ENCODE measurements around the gene HPGDS.
"Not testable (repeated sequence)": the region's sequence is repeated elsewhere in the genome, so short reads cannot be mapped to it uniquely, and the experiment has no call there.

Gene HPGDS

GRCh38 chr4:94342694-94343093 is at the start of gene HPGDS:
Gene HPGDS, minus strand, starts transcription at chr4:94342836. Its CDS starts 8,207 bp downstream, at chr4:94334629.
- Histone ChIP-seq H3K27me3 (no peaks in the 10 kb centered on the region), H3K9ac (no peak within 1 kb of the TSS), H3K9me3 (replicated peaks in 1 of 11) (peaks cover 0 to 3% (median 0%) of the 10 kb centered on the region in 11 experiments; a peak in 1 of 22 replicates), H4K20me1 (no peaks in the 10 kb centered on the region), H3K4me1 (peaks cover 0 to 54% (median 4%) of the 10 kb centered on the region in 10 experiments; a peak in 9 of 20 replicates), H3K27ac (no peak within 1 kb of the TSS), H3K36me3 (no peaks in the 10 kb centered on the region), H3K4me3 (no peak within 1 kb of the TSS), H3K4me2 (peak within 1 kb of the TSS in 2 of 11 experiments; percentile 34 to 36; a peak in 4 of 22 replicates)
- no peak for TF ChIP-seq Cebpa-rat (IDR thresholded peaks at IDR 0.05)

GRCh38 chr4:94390804-94391410 is 48.3 kb upstream of the HPGDS start:
- Histone ChIP-seq H3K9me3 (replicated peaks in 1 of 11) (peaks cover 0 to 10% (median 0%) of the 10 kb centered on the region in 11 experiments; a peak in 2 of 22 replicates), H3K4me2 (no peak overlapping the region), H3K4me1 (no peaks in the 10 kb centered on the region), H3K36me3 (no peaks in the 10 kb centered on the region), H3K27ac (no peak overlapping the region), H3K4me3 (no peak overlapping the region), H3K27me3 (no peaks in the 10 kb centered on the region), H4K20me1 (no peaks in the 10 kb centered on the region), H3K9ac (no peak overlapping the region)
- no peak for TF ChIP-seq Cebpa-rat (IDR thresholded peaks at IDR 0.05)

- H3K4me3 ChIP-seq: no peak overlapping the region
- peaks cover 0 to 10% (median 0%) of the 10 kb centered on the region in 11 experiments; a peak in 2 of 22 replicates for H3K9me3 ChIP-seq (replicated peaks in 1 of 11)
- no peaks in the 10 kb centered on the region for H3K4me1 ChIP-seq
- no peak overlapping the region for H3K27ac ChIP-seq
- no peaks in the 10 kb centered on the region for H3K27me3 ChIP-seq
- no peak overlapping the region for H3K4me2 ChIP-seq
- H4K20me1 ChIP-seq: no peaks in the 10 kb centered on the region
- TF ChIP-seq Cebpa-rat (IDR thresholded peaks at IDR 0.05): no peak
- H3K9ac ChIP-seq: no peak overlapping the region
- no peaks in the 10 kb centered on the region for H3K36me3 ChIP-seq
These were observed 47.1 kb upstream of the HPGDS start for GRCh38 chr4:94389595-94390267.

- H3K9me3 ChIP-seq (replicated peaks in 1 of 11): peaks cover 0 to 10% (median 0%) of the 10 kb centered on the region in 11 experiments; a peak in 2 of 22 replicates
- not testable (repeated sequence) for H3K27me3 ChIP-seq, H3K4me2 ChIP-seq, H3K27ac ChIP-seq, H3K9ac ChIP-seq, H3K4me1 ChIP-seq, H3K4me3 ChIP-seq, H3K36me3 ChIP-seq, H4K20me1 ChIP-seq
These were observed 45.3 kb upstream of the HPGDS start for GRCh38 chr4:94387965-94388364.

GRCh38 chr4:94385452-94385851 is 42.8 kb upstream of the HPGDS start:
- H3K4me2 ChIP-seq, H3K4me1 ChIP-seq, H3K4me3 ChIP-seq, H3K9ac ChIP-seq, H3K36me3 ChIP-seq, H3K27me3 ChIP-seq, H4K20me1 ChIP-seq, H3K27ac ChIP-seq: not testable (repeated sequence)
- H3K9me3 ChIP-seq (replicated peaks in 1 of 11): peaks cover 0 to 10% (median 0%) of the 10 kb centered on the region in 11 experiments; a peak in 2 of 22 replicates

- H4K20me1 ChIP-seq; H3K27ac ChIP-seq; H3K27me3 ChIP-seq; H3K4me3 ChIP-seq; H3K36me3 ChIP-seq; H3K9ac ChIP-seq; H3K4me2 ChIP-seq; H3K9me3 ChIP-seq (replicated peaks in 1 of 11); H3K4me1 ChIP-seq: not testable (repeated sequence)
These were observed 40.3 kb upstream of the HPGDS start for GRCh38 chr4:94382891-94383290.

GRCh38 chr4:94378047-94378446 is 35.4 kb upstream of the HPGDS start:
- no peak overlapping the region for H3K9ac ChIP-seq
- no peaks in the 10 kb centered on the region for H3K9me3 ChIP-seq (replicated peaks in 1 of 11)
- no peak overlapping the region for H3K4me3 ChIP-seq
- no peaks in the 10 kb centered on the region for H3K36me3 ChIP-seq
- no peaks in the 10 kb centered on the region for H4K20me1 ChIP-seq
- no peak for TF ChIP-seq Cebpa-rat (IDR thresholded peaks at IDR 0.05)
- no peaks in the 10 kb centered on the region for H3K27me3 ChIP-seq
- H3K4me2 ChIP-seq: no peak overlapping the region
- H3K4me1 ChIP-seq: peaks cover 0 to 11% (median 0%) of the 10 kb centered on the region in 10 experiments; a peak in 3 of 20 replicates
- H3K27ac ChIP-seq: no peak overlapping the region

- no peaks in the 10 kb centered on the region for H4K20me1 ChIP-seq
- H3K4me3 ChIP-seq: no peak overlapping the region
- H3K36me3 ChIP-seq: no peaks in the 10 kb centered on the region
These were observed 34.7 kb upstream of the HPGDS start for GRCh38 chr4:94377294-94377693.

GRCh38 chr4:94375364-94375763 is 32.7 kb upstream of the HPGDS start:
- no peak overlapping the region for H3K27ac ChIP-seq
- H3K4me3 ChIP-seq: no peak overlapping the region
- H4K20me1 ChIP-seq: no peaks in the 10 kb centered on the region
- no peaks in the 10 kb centered on the region for H3K9me3 ChIP-seq (replicated peaks in 1 of 11)
- H3K4me1 ChIP-seq: peaks cover 0 to 18% (median 0%) of the 10 kb centered on the region in 10 experiments; a peak in 5 of 20 replicates
- H3K4me2 ChIP-seq: no peak overlapping the region
- TF ChIP-seq Cebpa-rat (IDR thresholded peaks at IDR 0.05): no peak
- no peak overlapping the region for H3K9ac ChIP-seq
- H3K27me3 ChIP-seq: no peaks in the 10 kb centered on the region
- no peaks in the 10 kb centered on the region for H3K36me3 ChIP-seq

More at GRCh38 chr4:94377294-94377693, 34.7 kb upstream of the HPGDS start:
- no peaks in the 10 kb centered on the region for H3K27me3 ChIP-seq
- H3K27ac ChIP-seq: no peak overlapping the region
- TF ChIP-seq Cebpa-rat (IDR thresholded peaks at IDR 0.05): no peak
- no peaks in the 10 kb centered on the region for H3K9me3 ChIP-seq (replicated peaks in 1 of 11)
- H3K9ac ChIP-seq: no peak overlapping the region
- H3K4me1 ChIP-seq: peaks cover 0 to 11% (median 0%) of the 10 kb centered on the region in 10 experiments; a peak in 3 of 20 replicates
- no peak overlapping the region for H3K4me2 ChIP-seq

- Histone ChIP-seq H3K4me2 (no peak overlapping the region), H3K27ac (no peak overlapping the region), H3K4me3 (no peak overlapping the region), H3K9ac (no peak overlapping the region), H3K9me3 (replicated peaks in 1 of 11) (no peaks in the 10 kb centered on the region), H3K36me3 (no peaks in the 10 kb centered on the region), H3K4me1 (peaks cover 0 to 21% (median 0%) of the 10 kb centered on the region in 10 experiments; a peak in 5 of 20 replicates), H4K20me1 (no peaks in the 10 kb centered on the region), H3K27me3 (no peaks in the 10 kb centered on the region)
- TF ChIP-seq Cebpa-rat (IDR thresholded peaks at IDR 0.05): no peak
These were observed 31.1 kb upstream of the HPGDS start for GRCh38 chr4:94373752-94374151.

Measured in BLaER1 treated with 17β-estradiol and CSF1 and Interleukin-3, amounts not matched to agents 10 nM and 100 nM (cell line).